Naive thymus-derived CD4-positive, alpha-beta T cell (primary cell): ENCODE data around the gene PAQR7. TPM values are rescaled to one million over a fixed set of nuclear protein-coding genes. Genes with fewer than 3 reads are reported as not detected.

Experiments
- ATAC-seq: fragments of 150-1000 bp; cut with Tn5 transposase; 2 replicates; pipeline ENCODE4 v1.10.0; 2021; ENCODE audit warnings: mild to moderate bottlenecking, moderate library complexity
- CTCF ChIA-PET: fragments of 350-600 bp; sonication (Branson Sonifier 250); formaldehyde crosslinking; loops from one replicate; lab custom pipeline; 2021; ENCODE audit warnings: antibody characterized with exemption; lab: Charles Lee
- POLR2A ChIA-PET: fragments of 350-600 bp; sonication (Branson Sonifier 250); formaldehyde crosslinking; loops from one replicate; lab custom pipeline; 2021; ENCODE audit warnings: antibody characterized with exemption, inconsistent platforms; lab: Charles Lee
- DNase-seq, 9 donors: peaks; one replicate each; pipeline versions ENCODE4 v3.0.0 to v3.0.0-alpha.2; 2020 to 2022; ENCODE audit warnings: mixed read lengths in 1 of 9
- H3K27ac ChIP-seq: one replicate; pipeline ENCODE4 v1.7.0; 2013; ENCODE audit warnings: mild to moderate bottlenecking, low read depth, low read length, moderate library complexity
- H3K27me3 ChIP-seq, 2 donors: one replicate each; pipeline ENCODE4 v1.7.0; 2013; ENCODE audit warnings: low read length in 2 of 2, mild to moderate bottlenecking in 2 of 2, moderate library complexity in 2 of 2; ENCODE audit not compliant: control insufficient read depth in 2 of 2, insufficient read depth in 2 of 2
- H3K36me3 ChIP-seq, 3 experiments: 1 replicate in 2 of 3; 2 replicates in 1 of 3; pipeline ENCODE4 v1.7.0; 2013; ENCODE audit warnings: low read length in 3 of 3, mild to moderate bottlenecking in 3 of 3, moderate library complexity in 1 of 3; ENCODE audit not compliant: insufficient read depth in 3 of 3, control insufficient read depth in 2 of 3
- H3K4me1 ChIP-seq, 2 donors: one replicate each; pipeline ENCODE4 v1.7.0; 2013; ENCODE audit warnings: low read length in 2 of 2, mild to moderate bottlenecking in 2 of 2, moderate library complexity in 1 of 2; ENCODE audit not compliant: control insufficient read depth in 2 of 2, insufficient read depth in 2 of 2
- H3K4me3 ChIP-seq: 2 replicates; pipeline ENCODE4 v1.7.0; 2013; ENCODE audit warnings: mild to moderate bottlenecking, low read length
- H3K9me3 ChIP-seq, 3 experiments: 1 replicate in 2 of 3; 2 replicates in 1 of 3; pipeline ENCODE4 v1.7.0; 2013; ENCODE audit warnings: low read length in 3 of 3; ENCODE audit not compliant: control insufficient read depth in 2 of 3
- H3K27ac Mint-ChIP-seq, 9 donors: one replicate each; pipeline ENCODE4 v1.8.0; 2020 to 2022; ENCODE audit warnings: mixed read lengths in 9 of 9, mild to moderate bottlenecking in 8 of 9, moderate library complexity in 5 of 9, inconsistent platforms in 2 of 9
- H3K27me3 Mint-ChIP-seq, 5 donors: one replicate each; pipeline ENCODE4 v1.8.0; 2021 to 2022; ENCODE audit warnings: mixed read lengths in 5 of 5, mild to moderate bottlenecking in 1 of 5
- H3K36me3 Mint-ChIP-seq, 5 donors: one replicate each; pipeline ENCODE4 v1.8.0; 2020 to 2022; ENCODE audit warnings: mixed read lengths in 5 of 5, mild to moderate bottlenecking in 3 of 5, inconsistent platforms in 1 of 5
- H3K4me1 Mint-ChIP-seq, 7 donors: one replicate each; pipeline ENCODE4 v1.8.0; 2020 to 2022; ENCODE audit warnings: mixed read lengths in 7 of 7, mild to moderate bottlenecking in 3 of 7, inconsistent platforms in 1 of 7
- H3K4me3 Mint-ChIP-seq, 10 donors: one replicate each; pipeline ENCODE4 v1.8.0; 2020 to 2022; ENCODE audit warnings: mild to moderate bottlenecking in 10 of 10, mixed read lengths in 10 of 10, moderate library complexity in 6 of 10, inconsistent platforms in 2 of 10
- H3K9me3 Mint-ChIP-seq, 11 donors: one replicate each; pipeline ENCODE4 v1.8.0; 2020 to 2022; ENCODE audit warnings: mixed read lengths in 11 of 11, mild to moderate bottlenecking in 4 of 11, inconsistent platforms in 1 of 11, moderate library complexity in 1 of 11
- intact Hi-C, 2 donors: fragments of 100-400 bp; cut with micrococcal nuclease; formaldehyde crosslinking; loops; one replicate each; pipeline ENCODE4 v1.15.1; 2023
- polyA plus RNA-seq, 2 donors: library from polyadenylated mRNA; unstranded; fragments of 300-500 nt; fragmentation: Illumina TruSeq; gene quantifications; one replicate each; pipeline ENCODE4 v1.2.3, GENCODE V29; 2021
- total RNA-seq, 6 experiments: library from RNA in 5 of 6; stranded (reverse) in 5 of 6; gene quantifications; 1 replicate in 5 of 6; 2 replicates in 1 of 6; pipeline ENCODE4 v1.2.3 and lab custom pipeline; 2021 to 2026

Gene PAQR7
- total and polyA plus RNA-seq, 7 experiments from 2014 or later = 0.21 to 6.0 (median 4.0) TPM

DNA sequence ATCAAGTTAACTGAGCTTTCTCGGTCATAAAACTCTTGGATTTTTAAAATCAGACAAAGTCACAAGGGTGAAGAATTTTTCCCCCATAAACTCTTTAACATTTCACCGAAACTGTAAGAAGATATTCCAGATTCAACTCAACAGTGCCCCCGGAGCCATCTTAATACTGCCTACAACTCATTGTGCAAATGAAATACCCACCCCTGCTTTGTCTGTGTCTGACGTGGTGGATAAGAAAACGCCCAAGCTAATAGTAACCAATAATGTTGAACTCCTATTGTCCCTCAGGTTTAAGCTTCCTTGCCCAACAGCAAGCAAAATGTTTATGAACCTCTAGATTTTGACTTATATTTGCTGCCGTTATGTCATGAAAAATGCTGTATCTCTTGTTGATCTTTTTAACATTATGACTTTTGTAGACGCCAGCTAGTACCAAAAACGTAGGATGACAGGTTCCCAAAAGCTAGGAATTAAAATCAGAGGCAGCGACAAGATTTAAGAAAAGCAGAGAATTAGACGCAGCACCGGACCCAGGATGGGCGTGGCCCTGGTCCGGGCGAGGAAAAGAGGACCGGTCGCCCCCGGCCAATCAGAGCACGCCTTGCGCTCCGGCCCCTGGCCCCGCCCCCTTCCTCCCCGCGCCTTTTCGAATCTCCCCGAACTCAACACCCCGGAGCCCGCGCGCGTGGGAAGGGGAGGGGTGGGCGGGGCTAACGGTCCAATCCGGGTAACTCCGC lies 29.6 kb upstream of the PAQR7 start:
- Histone ChIP-seq H3K4me1 (peaks cover 8 to 11% of the 10 kb centered on the region in 2 donors), H3K9me3 (no peaks in the 10 kb centered on the region), H3K4me3 (peak overlapping the region; percentile 77), H3K27ac (peak overlapping the region; percentile 79), H3K36me3 (peaks cover 0 to 22% (median 9%) of the 10 kb centered on the region in 3 experiments), H3K27me3 (no peaks in the 10 kb centered on the region)
- peak overlapping the region; percentile 86 to 97 (median 94) for H3K27ac Mint-ChIP-seq
- intact Hi-C loops = loop anchor here (1.0 to 5.0 kb wide), 11 partner anchors 10 to 567 kb away; partner anchors contain the start of genes PAFAH2 (in 2 of the 2), AUNIP (in 1 of the 2), DHDDS (in 1 of the 2) and HMGN2 (in 1 of the 2)
- H3K4me3 Mint-ChIP-seq = peak overlapping the region; percentile 88 to 98 (median 93)
- CTCF ChIA-PET = interaction anchor here (0.6 to 17.1 kb wide), 6 partner anchors 10 to 96 kb away, joined by 3 to 361 read pairs (median 6); partner anchors contain the start of gene PAFAH2
- peak; percentile 84 for ATAC-seq
- no peaks in the 10 kb centered on the region for H3K9me3 Mint-ChIP-seq
- H3K4me1 Mint-ChIP-seq = peaks cover 11 to 43% (median 22%) of the 10 kb centered on the region in 7 donors
- peaks cover 0 to 27% (median 0%) of the 10 kb centered on the region in 5 donors for H3K27me3 Mint-ChIP-seq
- H3K36me3 Mint-ChIP-seq = peaks cover 0 to 27% (median 12%) of the 10 kb centered on the region in 5 donors
- peak; percentile 66 to 92 (median 79) for DNase-seq
- POLR2A ChIA-PET = interaction anchor here (0.7 to 13.6 kb wide), 10 partner anchors 9 to 1918 kb away, joined by 3 to 226 read pairs (median 9); partner anchors contain the start of gene PAFAH2

DNA sequence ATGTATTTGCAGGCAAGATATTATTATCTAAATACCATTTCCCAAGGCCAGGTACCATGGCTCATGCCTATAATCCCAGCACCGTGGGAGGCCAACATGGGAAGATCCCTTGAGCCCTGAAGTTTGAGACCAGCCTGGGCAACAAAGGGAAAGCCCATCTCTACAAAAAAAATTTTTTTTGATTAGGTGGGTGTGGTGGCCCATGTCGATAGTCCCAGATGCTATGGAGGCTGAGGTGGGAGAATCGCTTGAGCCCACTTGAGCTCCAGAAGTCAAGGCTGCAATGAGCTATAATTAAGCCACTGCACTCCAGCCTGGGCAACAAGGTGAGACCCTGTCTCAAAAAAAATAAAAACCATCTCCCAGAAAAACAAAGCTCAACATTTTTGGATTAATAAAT lies 28.5 kb upstream of the PAQR7 start:
- no peak overlapping the region for H3K4me3 ChIP-seq
- Mint-ChIP-seq H3K9me3 (no peaks in the 10 kb centered on the region), H3K4me1 (peaks cover 11 to 49% (median 22%) of the 10 kb centered on the region in 7 donors), H3K27me3 (peaks cover 0 to 26% (median 0%) of the 10 kb centered on the region in 5 donors), H3K36me3 (peaks cover 0 to 31% (median 12%) of the 10 kb centered on the region in 5 donors), H3K4me3 (peak overlapping the region in 9 of 10 donors; percentile 12 to 98 (median 93)), H3K27ac (peak overlapping the region in 5 of 9 donors; percentile 86 to 97 (median 94))
- no peak overlapping the region for H3K27ac ChIP-seq
- no peak for DNase-seq
- H3K36me3 ChIP-seq = peaks cover 0 to 25% (median 9%) of the 10 kb centered on the region in 3 experiments
- peaks cover 8 to 11% of the 10 kb centered on the region in 2 donors for H3K4me1 ChIP-seq
- no peaks in the 10 kb centered on the region for H3K27me3 ChIP-seq
- H3K9me3 ChIP-seq = no peaks in the 10 kb centered on the region
- intact Hi-C loops = loop anchor here in 1 of 2 donors (2.0 kb wide), 1 partner anchor 19 kb away; no protein-coding TSS in a partner anchor
- ChIA-PET CTCF (interaction anchor here (2.2 to 17.1 kb wide), 3 partner anchors 8 to 95 kb away, joined by 8 to 361 read pairs (median 43); partner anchors contain the start of gene PAFAH2), POLR2A (interaction anchor here (1.2 to 13.6 kb wide), 8 partner anchors 8 to 94 kb away, joined by 3 to 226 read pairs (median 21); partner anchors contain the start of gene PAFAH2)
- no peak for ATAC-seq

DNA sequence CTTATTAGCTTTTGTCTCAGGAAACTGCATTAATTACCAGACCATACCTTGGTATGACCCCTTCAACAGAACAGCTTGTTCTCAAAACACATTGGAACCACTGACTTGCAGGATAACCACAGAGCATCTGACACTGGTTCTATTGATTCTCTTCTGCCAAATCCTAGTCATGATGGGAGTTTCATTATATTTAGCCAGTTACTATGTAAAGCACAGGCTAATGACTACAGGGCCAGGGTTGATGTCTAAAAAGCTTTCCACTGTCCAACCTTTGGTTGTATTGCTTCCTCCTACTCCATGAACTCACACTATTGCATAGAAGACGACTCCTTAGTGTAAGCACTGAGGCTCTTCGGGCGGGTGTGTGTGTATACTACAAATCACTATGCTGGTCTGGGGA lies 27.0 kb upstream of the PAQR7 start:
- H3K36me3 ChIP-seq = peaks cover 0 to 34% (median 9%) of the 10 kb centered on the region in 3 experiments
- H3K27me3 ChIP-seq = no peaks in the 10 kb centered on the region
- H3K4me3 ChIP-seq = no peak overlapping the region
- ATAC-seq (no peak), DNase-seq (no peak)
- Mint-ChIP-seq H3K4me1 (peaks cover 11 to 52% (median 21%) of the 10 kb centered on the region in 7 donors), H3K4me3 (peak overlapping the region in 1 of 10 donors; percentile 13), H3K9me3 (no peaks in the 10 kb centered on the region), H3K27ac (peak overlapping the region in 1 of 9 donors; percentile 49), H3K36me3 (peaks cover 0 to 33% (median 12%) of the 10 kb centered on the region in 5 donors), H3K27me3 (peaks cover 0 to 13% (median 0%) of the 10 kb centered on the region in 5 donors)
- ChIA-PET CTCF (interaction anchor here (17.1 kb wide), 1 partner anchor 97 kb away, joined by 361 read pairs; the partner anchor contains the start of gene PAFAH2), POLR2A (interaction anchor here (0.6 to 13.6 kb wide), 7 partner anchors 15 to 136 kb away, joined by 3 to 226 read pairs (median 3); partner anchors contain the start of gene PAFAH2)
- no peaks in the 10 kb centered on the region for H3K9me3 ChIP-seq
- H3K4me1 ChIP-seq = peaks cover 8 to 11% of the 10 kb centered on the region in 2 donors
- intact Hi-C loops = no loop called here
- H3K27ac ChIP-seq = no peak overlapping the region

DNA sequence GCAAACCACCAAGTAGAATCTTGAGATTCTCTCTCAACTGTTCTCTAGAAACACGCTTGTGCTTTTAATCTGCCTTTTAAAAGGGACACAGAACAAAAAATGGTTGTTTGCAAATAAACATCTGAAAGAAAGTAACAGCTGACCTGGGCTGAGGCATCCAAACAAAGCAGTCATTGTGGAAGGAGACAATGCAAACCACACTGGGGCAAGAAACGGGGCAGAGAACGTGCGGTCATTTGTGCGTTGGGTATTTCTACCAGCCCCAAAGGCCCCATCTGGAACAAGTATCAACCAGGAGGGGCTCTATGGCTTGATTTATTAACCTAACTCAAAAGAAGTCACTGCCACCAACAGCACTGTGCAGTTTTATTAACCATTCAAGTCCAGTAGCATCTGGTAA lies 24.7 kb upstream of the PAQR7 start:
- Mint-ChIP-seq H3K27me3 (peaks cover 0 to 2% (median 0%) of the 10 kb centered on the region in 5 donors), H3K9me3 (no peaks in the 10 kb centered on the region), H3K36me3 (peaks cover 0 to 34% (median 12%) of the 10 kb centered on the region in 5 donors), H3K4me3 (no peak overlapping the region), H3K27ac (peak overlapping the region in 1 of 9 donors; percentile 72), H3K4me1 (peaks cover 17 to 63% (median 20%) of the 10 kb centered on the region in 7 donors)
- intact Hi-C loops = no loop called here
- H3K4me3 ChIP-seq = no peak overlapping the region
- no peak overlapping the region for H3K27ac ChIP-seq
- peaks cover 8 to 19% of the 10 kb centered on the region in 2 donors for H3K4me1 ChIP-seq
- POLR2A ChIA-PET = interaction anchor here (13.6 kb wide), 1 partner anchor 98 kb away, joined by 226 read pairs; the partner anchor contains the start of gene PAFAH2
- ATAC-seq (no peak), DNase-seq (no peak)
- H3K27me3 ChIP-seq = no peaks in the 10 kb centered on the region
- H3K36me3 ChIP-seq = peaks cover 0 to 34% (median 9%) of the 10 kb centered on the region in 3 experiments
- CTCF ChIA-PET = interaction anchor here (0.8 to 17.1 kb wide), 3 partner anchors 69 to 1360 kb away, joined by 3 to 361 read pairs (median 3); partner anchors contain the start of gene PAFAH2
- H3K9me3 ChIP-seq = no peaks in the 10 kb centered on the region

DNA sequence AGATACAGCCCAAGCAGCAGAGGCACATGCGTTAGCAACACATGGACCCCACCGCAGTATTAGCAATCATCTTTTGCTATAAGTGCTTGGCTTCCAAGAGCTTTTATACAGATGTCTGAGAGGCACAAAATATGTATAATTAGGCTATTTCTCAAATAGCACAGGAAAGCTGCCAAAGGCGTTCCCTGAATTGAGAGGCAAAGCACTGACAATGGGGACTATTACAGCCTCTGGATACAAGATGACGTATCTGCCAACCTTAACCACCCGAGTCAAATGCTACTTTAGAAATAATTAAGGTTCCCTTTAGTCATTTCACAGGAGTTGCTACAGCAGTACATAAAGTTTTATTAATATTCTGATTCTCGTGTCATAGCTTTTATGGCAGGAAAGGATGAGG lies 24.3 kb upstream of the PAQR7 start:
- H3K4me1 Mint-ChIP-seq = peaks cover 15 to 64% (median 20%) of the 10 kb centered on the region in 7 donors
- no peak for ATAC-seq
- Histone ChIP-seq H3K4me3 (no peak overlapping the region), H3K4me1 (peaks cover 8 to 20% of the 10 kb centered on the region in 2 donors), H3K27me3 (no peaks in the 10 kb centered on the region), H3K27ac (no peak overlapping the region), H3K36me3 (peaks cover 0 to 34% (median 9%) of the 10 kb centered on the region in 3 experiments), H3K9me3 (no peaks in the 10 kb centered on the region)
- H3K9me3 Mint-ChIP-seq = no peaks in the 10 kb centered on the region
- intact Hi-C loops = loop anchor here in 1 of 2 donors (5.0 kb wide), 1 partner anchor 208 kb away; no protein-coding TSS in a partner anchor
- DNase-seq = no peak
- H3K27me3 Mint-ChIP-seq = no peaks in the 10 kb centered on the region
- H3K36me3 Mint-ChIP-seq = peaks cover 0 to 31% (median 12%) of the 10 kb centered on the region in 5 donors
- H3K27ac Mint-ChIP-seq = peak overlapping the region in 1 of 9 donors; percentile 36
- POLR2A ChIA-PET = interaction anchor here (1.2 to 13.6 kb wide), 2 partner anchors 91 to 99 kb away, joined by 3 to 226 read pairs; partner anchors contain the start of gene PAFAH2
- CTCF ChIA-PET = interaction anchor here (0.8 to 17.1 kb wide), 3 partner anchors 69 to 1360 kb away, joined by 3 to 361 read pairs (median 3); partner anchors contain the start of gene PAFAH2
- no peak overlapping the region for H3K4me3 Mint-ChIP-seq
